22Rv1 (cell line): Measurements from ENCODE around the gene GFY.

Experiments
- CTCF ChIP-seq: fragments of 450-650 bp; IDR thresholded peaks from 2 replicates; pipeline ENCODE4 v1.5.1; 2017; ENCODE audit warnings: mild to moderate bottlenecking
- ZFX ChIP-seq: fragments of 450-650 bp; IDR thresholded peaks from 2 replicates; pipeline ENCODE4 v1.6.1; 2017; ENCODE audit warnings: antibody characterized with exemption, borderline replicate concordance

GRCh38 chr19:49418511-49418910, 6.7 kb upstream of the GFY start:
- TF ChIP-seq CTCF (no peak), ZFX (no peak)
